Lower leg skin (tissue), 3 donors: ENCODE results near the gene BMP2K.

Source experiments
- CTCF ChIP-seq, 3 donors: fragments of 450-650 bp; IDR thresholded peaks; one replicate each; pipeline ENCODE4 v1.5.1; 2016; ENCODE audit warnings: antibody characterized with exemption in 3 of 3, mild to moderate bottlenecking in 3 of 3, moderate library complexity in 2 of 3
- POLR2A ChIP-seq, 2 donors: fragments of 450-650 bp; IDR thresholded peaks; one replicate each; pipeline ENCODE4 v1.6.1; 2016 to 2017; ENCODE audit warnings: antibody characterized with exemption in 2 of 2, mild to moderate bottlenecking in 1 of 2, moderate library complexity in 1 of 2

- TF ChIP-seq CTCF (IDR thresholded peaks at IDR 0.05) (no peak), POLR2A (IDR thresholded peaks at IDR 0.05) (no peak)
Measured at GRCh38 chr4:78756776-78757175, 19.4 kb upstream of the BMP2K start.
